Smooth muscle cell (in vitro differentiated cells): ENCODE results near the gene FSTL4. TPM values are rescaled to one million over a fixed set of nuclear protein-coding genes. Genes with fewer than 3 reads are reported as not detected.

ENCODE experiments used
- DNase-seq: peaks from one replicate; lab custom pipeline; 2025; ENCODE audit not compliant: unreplicated experiment; lab: John Stamatoyannopoulos, UW
- H2AFZ ChIP-seq: fragments of 200-600 bp; sonication (generic); 2 replicates; pipeline ENCODE4 v1.6.0; 2016; ENCODE audit warnings: antibody characterized with exemption, low read depth, mild to moderate bottlenecking
- H3F3A ChIP-seq: fragments of 200-600 bp; sonication (generic); 2 replicates; pipeline ENCODE4 v1.6.0; 2017; ENCODE audit warnings: antibody characterized with exemption, low read depth
- H3K27ac ChIP-seq: fragments of 200-600 bp; sonication (generic); 2 replicates; pipeline ENCODE4 v1.5.1; 2016; ENCODE audit warnings: low read depth, mild to moderate bottlenecking
- H3K27me3 ChIP-seq: fragments of 200-600 bp; sonication (generic); 2 replicates; pipeline ENCODE4 v1.6.1; 2016; ENCODE audit warnings: low read depth, mild to moderate bottlenecking
- H3K36me3 ChIP-seq: fragments of 200-600 bp; sonication (generic); 2 replicates; pipeline ENCODE4 v1.5.1; 2016; ENCODE audit warnings: low read depth
- H3K4me1 ChIP-seq: fragments of 200-600 bp; sonication (generic); 2 replicates; pipeline ENCODE4 v1.5.1; 2016; ENCODE audit warnings: low read depth
- H3K4me2 ChIP-seq: fragments of 200-600 bp; sonication (generic); 2 replicates; pipeline ENCODE4 v1.6.0; 2016; ENCODE audit warnings: mild to moderate bottlenecking
- H3K4me3 ChIP-seq: fragments of 200-600 bp; sonication (generic); 2 replicates; pipeline ENCODE4 v1.5.1; 2016; ENCODE audit warnings: mild to moderate bottlenecking
- H3K79me2 ChIP-seq: fragments of 200-600 bp; sonication (generic); 2 replicates; pipeline ENCODE4 v1.6.0; 2016; ENCODE audit warnings: low read depth, mild to moderate bottlenecking
- H3K9ac ChIP-seq: fragments of 200-600 bp; sonication (generic); 2 replicates; pipeline ENCODE4 v1.6.0; 2016; ENCODE audit warnings: low read depth
- H3K9me3 ChIP-seq: fragments of 200-600 bp; sonication (generic); replicated peaks from 2 replicates; pipeline ENCODE4 v1.5.1; 2016; ENCODE audit warnings: low read depth
- H4K20me1 ChIP-seq: fragments of 200-600 bp; sonication (generic); 2 replicates; pipeline ENCODE4 v1.6.0; 2016; ENCODE audit warnings: low read depth
- CTCF ChIP-seq: fragments of 200-600 bp; sonication (generic); IDR thresholded peaks from 2 replicates; pipeline ENCODE4 v1.5.1; 2017; ENCODE audit warnings: borderline replicate concordance, mild to moderate bottlenecking, antibody characterized with exemption; ENCODE audit not compliant: insufficient read depth, poor library complexity, severe bottlenecking
- WGBS: methylation state at CpG from one replicate; pipeline ENCODE4 v1.1.7; 2016; ENCODE audit warnings: low lambda C conversion rate; 5-methylcytosine and 5-hydroxymethylcytosine counted together
- polyA plus RNA-seq: library from polyadenylated mRNA; unstranded; fragments of >200 nt; fragmentation: Nextera tagmentation; extraction: Ambion mirVana; gene quantifications from 2 replicates; pipeline ENCODE4 v1.2.1, GENCODE V29; 2016
- total RNA-seq: library from RNA; depleted of rRNA; stranded (reverse); fragments of >200 nt; gene quantifications from 2 replicates; pipeline ENCODE4 v1.2.3, GENCODE V29; 2014

FSTL4 gene
- total and polyA plus RNA-seq, 2 experiments from 2014 or later: 0.49 TPM; not detected in 1

- TF ChIP-seq CTCF: no peak
- Histone ChIP-seq H3K36me3 (no peaks in the 10 kb centered on the region), H3K4me2 (no peak overlapping the region), H4K20me1 (no peaks in the 10 kb centered on the region), H3F3A (no peaks in the 10 kb centered on the region), H3K79me2 (no peaks in the 10 kb centered on the region), H3K4me3 (no peak overlapping the region), H2AFZ (no peak overlapping the region), H3K9ac (no peak overlapping the region), H3K4me1 (peaks cover 2% of the 10 kb centered on the region), H3K27ac (no peak overlapping the region), H3K27me3 (no peaks in the 10 kb centered on the region), H3K9me3 (no peaks in the 10 kb centered on the region)
- WGBS: 92% methylated on average over 6 of the region's 6 CpGs
- DNase-seq: no peak
Observed at GRCh38 chr5:133530270-133530669, 82.1 kb downstream of the FSTL4 start.

GRCh38 chr5:133528841-133529240 is 83.5 kb downstream of the FSTL4 start:
- no peaks in the 10 kb centered on the region for H3K79me2 ChIP-seq
- no peaks in the 10 kb centered on the region for H3F3A ChIP-seq
- TF ChIP-seq CTCF: no peak
- no peak overlapping the region for H2AFZ ChIP-seq
- H3K9ac ChIP-seq: no peak overlapping the region
- no peaks in the 10 kb centered on the region for H3K9me3 ChIP-seq
- no peaks in the 10 kb centered on the region for H3K36me3 ChIP-seq
- no peaks in the 10 kb centered on the region for H3K27me3 ChIP-seq
- 75% methylated on average over 4 of the region's 4 CpGs for WGBS
- H3K27ac ChIP-seq: no peak overlapping the region
- H3K4me2 ChIP-seq: no peak overlapping the region
- no peak for DNase-seq
- no peaks in the 10 kb centered on the region for H4K20me1 ChIP-seq
- no peak overlapping the region for H3K4me3 ChIP-seq
- H3K4me1 ChIP-seq: no peaks in the 10 kb centered on the region

GRCh38 chr5:133527311-133527710 is 85.0 kb downstream of the FSTL4 start:
- TF ChIP-seq CTCF: no peak
- Histone ChIP-seq H3K4me3 (no peak overlapping the region), H3K9ac (no peak overlapping the region)

GRCh38 chr5:133526368-133526767 is 86.0 kb downstream of the FSTL4 start:
- Histone ChIP-seq H3K9me3 (no peaks in the 10 kb centered on the region), H3F3A (no peaks in the 10 kb centered on the region), H3K4me3 (no peak overlapping the region), H3K27ac (no peak overlapping the region), H3K9ac (no peak overlapping the region), H3K27me3 (no peaks in the 10 kb centered on the region), H2AFZ (no peak overlapping the region), H4K20me1 (no peaks in the 10 kb centered on the region), H3K79me2 (no peaks in the 10 kb centered on the region), H3K4me1 (no peaks in the 10 kb centered on the region), H3K4me2 (no peak overlapping the region), H3K36me3 (no peaks in the 10 kb centered on the region)
- no peak for TF ChIP-seq CTCF
- 83% methylated on average over 7 of the region's 7 CpGs for WGBS
- DNase-seq: no peak

More at GRCh38 chr5:133527311-133527710, 85.0 kb downstream of the FSTL4 start:
- Histone ChIP-seq H3K79me2 (no peaks in the 10 kb centered on the region), H2AFZ (no peak overlapping the region), H4K20me1 (no peaks in the 10 kb centered on the region), H3K36me3 (no peaks in the 10 kb centered on the region), H3K4me2 (no peak overlapping the region), H3K27ac (peak overlapping the region; percentile 32), H3K4me1 (no peaks in the 10 kb centered on the region), H3K9me3 (no peaks in the 10 kb centered on the region), H3K27me3 (no peaks in the 10 kb centered on the region), H3F3A (no peaks in the 10 kb centered on the region)
- DNase-seq: no peak
- 14% methylated on average over 2 of the region's 2 CpGs for WGBS
